SK-N-SH treated with all-trans-retinoic acid at 6 μM for 48 hours (cell line): Measurements from ENCODE around the gene IFIT1B.

ENCODE experiments used
- ARNTL ChIP-seq: fragments of 450-650 bp; formaldehyde crosslinking; IDR thresholded peaks from 2 replicates; pipeline ENCODE4 v1.5.0; 2020; ENCODE audit warnings: low read depth, mild to moderate bottlenecking, moderate library complexity, borderline replicate concordance
- BACH2 ChIP-seq: fragments of 250-450 bp; sonication (Bioruptor Pico); IDR thresholded peaks from 2 replicates; pipeline ENCODE4 v1.9.0; 2021; ENCODE audit warnings: mild to moderate bottlenecking, borderline replicate concordance
- CREB5 ChIP-seq: fragments of 250-450 bp; sonication (Bioruptor Pico); IDR thresholded peaks from 2 replicates; pipeline ENCODE4 v1.5.1; 2020; ENCODE audit warnings: low read depth, mild to moderate bottlenecking, moderate library complexity
- CSDC2 ChIP-seq: fragments of 250-450 bp; sonication (Bioruptor Pico); IDR thresholded peaks from 2 replicates; pipeline ENCODE4 v1.5.0; 2020; ENCODE audit warnings: mild to moderate bottlenecking, moderate library complexity
- ESRRG ChIP-seq: fragments of 250-450 bp; sonication (Bioruptor Pico); IDR thresholded peaks from 2 replicates; pipeline ENCODE4 v1.6.1; 2021; ENCODE audit warnings: mild to moderate bottlenecking
- GLIS3 ChIP-seq: fragments of 250-450 bp; sonication (Bioruptor Pico); IDR thresholded peaks from 2 replicates; pipeline ENCODE4 v1.5.0; 2020; ENCODE audit warnings: mild to moderate bottlenecking, moderate library complexity
- PATZ1 ChIP-seq: fragments of 250-450 bp; sonication (Bioruptor Pico); IDR thresholded peaks from 2 replicates; pipeline ENCODE4 v1.8.0; 2020; ENCODE audit warnings: mild to moderate bottlenecking, moderate library complexity, borderline replicate concordance
- SNAI2 ChIP-seq: fragments of 250-450 bp; sonication (Bioruptor Pico); IDR thresholded peaks from 2 replicates; pipeline ENCODE4 v1.5.0; 2020; ENCODE audit warnings: mild to moderate bottlenecking, moderate library complexity
- TOX ChIP-seq: fragments of 250-450 bp; sonication (Bioruptor Pico); IDR thresholded peaks from 2 replicates; pipeline ENCODE4 v1.8.0; 2021; ENCODE audit warnings: mild to moderate bottlenecking, moderate library complexity, borderline replicate concordance
- TSHZ2 ChIP-seq: fragments of 250-450 bp; sonication (Bioruptor Pico); IDR thresholded peaks from 2 replicates; pipeline ENCODE4 v1.5.0; 2020; ENCODE audit warnings: mild to moderate bottlenecking, moderate library complexity
- ZC3H10 ChIP-seq: fragments of 250-450 bp; sonication (Bioruptor Pico); IDR thresholded peaks from 2 replicates; pipeline ENCODE4 v1.5.1; 2021; ENCODE audit warnings: mild to moderate bottlenecking, moderate library complexity
- ZNF565 ChIP-seq: fragments of 450-650 bp; formaldehyde crosslinking; conservative IDR thresholded peaks from 2 replicates; pipeline ENCODE4 v1.5.0; 2020; ENCODE audit warnings: low read depth, mild to moderate bottlenecking, moderate library complexity
- ZNF70 ChIP-seq: fragments of 450-650 bp; formaldehyde crosslinking; IDR thresholded peaks from 2 replicates; pipeline ENCODE4 v1.5.0; 2020; ENCODE audit warnings: mild to moderate bottlenecking, moderate library complexity

- TF ChIP-seq CSDC2 (CRISPR knock-in tag) (no peak), TOX (no peak), BACH2 (CRISPR knock-in tag) (no peak), GLIS3 (CRISPR knock-in tag) (no peak), ESRRG (CRISPR knock-in tag) (no peak), CREB5 (no peak), ARNTL (CRISPR knock-in tag) (no peak), TSHZ2 (CRISPR knock-in tag) (no peak), ZNF565 (CRISPR knock-in tag) (no peak), ZC3H10 (CRISPR knock-in tag) (no peak), SNAI2 (no peak), PATZ1 (CRISPR knock-in tag) (no peak), ZNF70 (CRISPR knock-in tag) (no peak)
Observed at GRCh38 chr10:89329151-89329550, 48.7 kb upstream of the IFIT1B start.
